DND-41 (cell line): ENCODE results near the gene ZNF581.

Experiments used
- ATAC-seq: fragments of 200-7000 bp; cut with Tn5 transposase; 3 replicates; pipeline ENCODE4 v1.9.1; 2021; ENCODE audit warnings: low read depth; ENCODE audit not compliant: insufficient read depth
- DNase-seq: peaks from one replicate; pipeline ENCODE4 v3.0.0-alpha.2; 2020
- H2AFZ ChIP-seq: 2 replicates; pipeline ENCODE4 v1.6.0; 2012; ENCODE audit warnings: low read depth, low read length
- H3K27ac ChIP-seq: 2 replicates; pipeline ENCODE4 v1.5.1; 2012; ENCODE audit warnings: low read length, inconsistent platforms
- H3K27me3 ChIP-seq: fragments of 200-600 bp; sonication (generic); 2 replicates; pipeline ENCODE4 v1.6.0; 2012; ENCODE audit warnings: low read length, mild to moderate bottlenecking, inconsistent platforms; ENCODE audit not compliant: insufficient read depth, poor library complexity
- H3K36me3 ChIP-seq: 2 replicates; pipeline ENCODE4 v1.5.1; 2012; ENCODE audit warnings: low read length, inconsistent platforms; ENCODE audit not compliant: insufficient read depth
- H3K4me1 ChIP-seq: 2 replicates; pipeline ENCODE4 v1.5.1; 2012; ENCODE audit warnings: mild to moderate bottlenecking, low read length; ENCODE audit not compliant: insufficient read depth
- H3K4me2 ChIP-seq: 2 replicates; pipeline ENCODE4 v1.6.0; 2012; ENCODE audit warnings: mild to moderate bottlenecking, moderate library complexity, low read length, inconsistent platforms; ENCODE audit not compliant: insufficient read depth
- H3K4me3 ChIP-seq, 2 experiments: fragments of 200-600 bp in 1 of 2; shearing (Covaris generic) in 1 of 2; 2 replicates each; pipeline ENCODE4 v1.5.1; 2012 to 2016; ENCODE audit warnings: inconsistent platforms in 2 of 2, low read length in 2 of 2, mild to moderate bottlenecking in 2 of 2, low read depth in 1 of 2, moderate library complexity in 1 of 2
- H3K79me2 ChIP-seq: 2 replicates; pipeline ENCODE4 v1.6.0; 2012; ENCODE audit warnings: low read length, inconsistent platforms; ENCODE audit not compliant: insufficient read depth
- H3K9ac ChIP-seq: 2 replicates; pipeline ENCODE4 v1.6.0; 2012; ENCODE audit warnings: low read depth, mild to moderate bottlenecking, inconsistent platforms, low read length, moderate library complexity
- H3K9me3 ChIP-seq: 2 replicates; pipeline ENCODE4 v1.5.1; 2012; ENCODE audit warnings: low read length, moderate library complexity, mild to moderate bottlenecking, inconsistent platforms; ENCODE audit not compliant: insufficient read depth, severe bottlenecking
- H4K20me1 ChIP-seq: 2 replicates; pipeline ENCODE4 v1.6.0; 2012; ENCODE audit warnings: low read length; ENCODE audit not compliant: insufficient read depth
- EZH2 ChIP-seq: IDR thresholded peaks from 3 replicates; pipeline ENCODE4 v1.6.1; 2012; ENCODE audit warnings: borderline replicate concordance, low read depth, mild to moderate bottlenecking, moderate library complexity, low read length, inconsistent platforms; ENCODE audit not compliant: severe bottlenecking
- TF ChIP-seq, protein P1 (sequence below): IDR thresholded peaks from 2 replicates; pipeline ENCODE4 v1.5.1; 2012; ENCODE audit warnings: borderline replicate concordance, low read length, moderate library complexity, mild to moderate bottlenecking; ENCODE audit not compliant: poor library complexity, severe bottlenecking; ENCODE audit errors: extremely low read depth

The ZNF581 gene

DNA sequence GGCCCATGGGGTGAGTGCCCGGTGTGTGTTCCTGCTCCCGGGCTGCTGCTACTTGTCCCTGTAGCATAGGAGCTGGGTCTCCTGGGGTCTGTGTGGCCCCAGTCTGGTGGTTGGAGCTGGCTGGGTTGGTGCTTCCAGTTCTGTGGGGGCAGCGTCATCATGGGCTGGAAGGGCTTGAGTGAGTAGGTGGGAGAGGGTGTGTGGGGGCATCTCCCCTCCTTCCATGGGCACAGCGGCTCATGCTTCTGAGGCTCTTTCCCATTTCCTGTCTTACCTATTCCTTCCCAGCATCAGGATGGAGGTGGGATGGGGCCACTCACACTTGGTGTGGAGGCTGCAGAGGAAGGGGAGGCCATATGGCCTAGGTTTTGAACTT lies 23.5 kb downstream of the ZNF581 start:
- no peak overlapping the region for H2AFZ ChIP-seq
- peaks cover 18% of the 10 kb centered on the region for H3K4me1 ChIP-seq
- H3K79me2 ChIP-seq, result peaks cover 98% of the 10 kb centered on the region
- peaks cover 94% of the 10 kb centered on the region for H4K20me1 ChIP-seq
- no peak overlapping the region for H3K4me3 ChIP-seq
- H3K4me2 ChIP-seq, result no peak overlapping the region
- ATAC-seq, result no peak
- peaks cover 97% of the 10 kb centered on the region for H3K36me3 ChIP-seq
- TF ChIP-seq, protein P1, sequence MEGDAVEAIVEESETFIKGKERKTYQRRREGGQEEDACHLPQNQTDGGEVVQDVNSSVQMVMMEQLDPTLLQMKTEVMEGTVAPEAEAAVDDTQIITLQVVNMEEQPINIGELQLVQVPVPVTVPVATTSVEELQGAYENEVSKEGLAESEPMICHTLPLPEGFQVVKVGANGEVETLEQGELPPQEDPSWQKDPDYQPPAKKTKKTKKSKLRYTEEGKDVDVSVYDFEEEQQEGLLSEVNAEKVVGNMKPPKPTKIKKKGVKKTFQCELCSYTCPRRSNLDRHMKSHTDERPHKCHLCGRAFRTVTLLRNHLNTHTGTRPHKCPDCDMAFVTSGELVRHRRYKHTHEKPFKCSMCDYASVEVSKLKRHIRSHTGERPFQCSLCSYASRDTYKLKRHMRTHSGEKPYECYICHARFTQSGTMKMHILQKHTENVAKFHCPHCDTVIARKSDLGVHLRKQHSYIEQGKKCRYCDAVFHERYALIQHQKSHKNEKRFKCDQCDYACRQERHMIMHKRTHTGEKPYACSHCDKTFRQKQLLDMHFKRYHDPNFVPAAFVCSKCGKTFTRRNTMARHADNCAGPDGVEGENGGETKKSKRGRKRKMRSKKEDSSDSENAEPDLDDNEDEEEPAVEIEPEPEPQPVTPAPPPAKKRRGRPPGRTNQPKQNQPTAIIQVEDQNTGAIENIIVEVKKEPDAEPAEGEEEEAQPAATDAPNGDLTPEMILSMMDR, result no peak
- no peak for TF ChIP-seq EZH2
- no peaks in the 10 kb centered on the region for H3K27me3 ChIP-seq
- H3K9me3 ChIP-seq, result no peaks in the 10 kb centered on the region
- no peak overlapping the region for H3K9ac ChIP-seq
- no peak overlapping the region for H3K27ac ChIP-seq
- DNase-seq, result no peak

DNA sequence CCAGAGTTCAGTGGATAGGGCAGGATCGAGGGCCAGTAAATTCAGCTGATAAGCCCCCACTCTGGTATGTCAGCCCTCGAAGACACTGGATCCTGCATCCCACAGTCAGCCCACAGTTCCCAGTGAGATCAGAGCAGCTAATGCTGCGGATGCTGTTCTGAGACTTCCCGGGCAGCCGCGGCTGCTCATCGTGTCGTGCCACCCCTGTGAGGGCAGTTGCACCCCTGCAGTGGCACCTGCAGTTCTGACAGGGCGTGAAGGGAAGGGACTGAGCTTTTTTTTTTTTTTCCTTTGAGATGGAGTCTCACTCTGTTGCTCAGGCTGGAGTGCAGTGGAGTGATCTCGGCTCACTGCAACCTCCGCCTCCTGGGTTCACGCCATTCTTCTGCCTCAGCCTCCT lies 24.1 kb downstream of the ZNF581 start:
- DNase-seq (no peak), ATAC-seq (no peak)
- no peak for TF ChIP-seq EZH2
- TF ChIP-seq, protein P1, result no peak
- Histone ChIP-seq H3K27me3 (no peaks in the 10 kb centered on the region), H4K20me1 (peaks cover 93% of the 10 kb centered on the region), H3K27ac (no peak overlapping the region), H3K4me2 (no peak overlapping the region), H3K36me3 (peaks cover 96% of the 10 kb centered on the region), H3K9me3 (no peaks in the 10 kb centered on the region), H3K4me1 (peaks cover 18% of the 10 kb centered on the region), H2AFZ (no peak overlapping the region), H3K79me2 (peaks cover 98% of the 10 kb centered on the region), H3K4me3 (no peak overlapping the region), H3K9ac (no peak overlapping the region)

DNA sequence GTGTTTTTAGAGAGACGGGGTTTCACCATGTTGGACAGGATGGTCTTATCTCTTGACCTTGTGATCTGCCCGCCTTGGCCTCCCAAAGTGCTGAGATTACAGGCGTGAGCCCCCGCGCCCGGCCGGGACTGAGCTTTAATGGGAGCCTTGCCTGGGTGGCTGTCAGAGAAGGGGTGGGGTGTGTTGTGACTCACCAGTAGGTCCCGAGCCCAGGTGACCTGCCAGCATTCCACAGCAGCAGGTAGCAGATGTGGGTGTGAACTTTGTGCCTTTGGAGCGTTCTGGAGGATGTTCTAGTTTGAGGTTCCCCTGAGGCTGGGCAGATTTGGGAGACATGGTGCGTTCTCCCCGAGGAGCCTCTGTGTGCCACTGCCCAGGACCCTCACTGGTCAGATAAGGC lies 24.5 kb downstream of the ZNF581 start:
- H3K4me1 ChIP-seq, result peaks cover 20% of the 10 kb centered on the region
- no peaks in the 10 kb centered on the region for H3K9me3 ChIP-seq
- H3K79me2 ChIP-seq, result peaks cover 97% of the 10 kb centered on the region
- TF ChIP-seq, protein P1, result no peak
- TF ChIP-seq EZH2, result no peak
- H3K36me3 ChIP-seq, result peaks cover 92% of the 10 kb centered on the region
- no peak overlapping the region for H3K9ac ChIP-seq
- DNase-seq, result no peak
- no peak overlapping the region for H3K4me2 ChIP-seq
- peaks cover 92% of the 10 kb centered on the region for H4K20me1 ChIP-seq
- H3K4me3 ChIP-seq, result no peak overlapping the region
- H2AFZ ChIP-seq, result no peak overlapping the region
- no peaks in the 10 kb centered on the region for H3K27me3 ChIP-seq
- H3K27ac ChIP-seq, result no peak overlapping the region
- ATAC-seq, result no peak
